ENCODE measurements around the gene SERINC2. TPM values are rescaled to one million over a fixed set of nuclear protein-coding genes. Genes with fewer than 3 reads are reported as not detected.

Gene SERINC2
- total RNA-seq, 1 experiment from 2014 or later, result 26.0 TPM

DNA sequence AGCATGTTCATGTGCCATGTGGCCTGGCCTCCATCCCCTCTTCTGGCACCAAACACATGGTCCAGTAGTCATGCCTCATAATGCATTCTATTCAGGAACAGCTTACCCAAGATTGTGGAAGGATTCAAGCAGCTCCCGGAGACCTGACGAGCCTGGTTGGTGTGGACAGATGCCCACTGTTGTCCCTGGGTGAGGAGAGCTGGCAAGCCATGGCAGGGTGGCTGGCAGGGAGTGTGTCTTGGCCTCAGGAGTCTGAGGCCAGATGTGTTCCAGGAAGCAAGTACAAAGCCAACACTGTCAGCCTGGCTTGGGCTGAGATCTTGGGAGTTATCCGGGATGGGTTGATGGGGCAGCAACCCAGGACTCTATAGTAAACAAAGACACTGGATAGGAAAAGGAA, 32.8 kb upstream of the SERINC2 start:
- peaks cover 3% of the 10 kb centered on the region for H3K27me3 Mint-ChIP-seq (ENCODE audit: low read depth)

DNA sequence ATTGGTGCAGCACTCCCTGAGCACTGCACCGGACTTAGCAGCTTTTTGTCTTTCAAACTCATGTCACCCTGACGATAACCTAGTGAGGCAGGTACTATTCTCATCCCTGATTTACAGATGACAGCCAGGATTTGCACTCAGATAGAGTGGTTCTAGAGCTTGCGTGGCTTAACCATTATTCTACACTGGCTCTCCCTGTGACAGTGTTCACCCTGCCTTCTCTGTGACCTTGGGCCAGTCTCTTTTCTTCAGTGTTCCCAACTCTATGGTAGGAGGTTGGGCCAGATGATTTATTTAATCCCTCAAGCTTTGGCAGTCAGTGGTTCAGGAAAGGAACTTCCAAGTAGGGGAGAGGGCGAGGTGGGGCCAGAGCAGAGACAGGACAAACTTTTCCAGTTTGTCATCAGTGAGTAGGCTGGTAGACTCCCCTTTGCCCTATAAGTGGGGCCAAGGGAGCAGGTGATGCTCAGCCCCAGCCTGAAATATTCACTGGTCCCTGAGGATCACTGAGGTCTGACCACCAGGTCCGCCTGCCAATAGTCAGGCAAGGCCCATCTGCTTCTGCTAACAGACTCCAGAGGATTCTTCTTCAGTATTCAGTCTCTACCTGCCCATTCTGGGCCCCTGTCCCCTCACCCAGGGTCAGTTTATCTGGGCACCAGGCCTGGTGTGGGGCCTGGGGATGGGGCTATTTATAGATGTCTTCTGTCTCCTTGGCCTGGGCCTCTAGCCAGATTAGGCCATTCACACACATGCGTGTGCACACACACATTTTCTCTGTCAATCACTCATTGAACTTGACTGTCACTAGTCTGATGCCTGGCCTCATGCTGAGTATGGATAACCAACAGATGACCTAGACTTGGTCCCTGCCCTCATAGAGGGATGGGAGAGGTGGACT, 31.4 kb upstream of the SERINC2 start:
- ATAC-seq (no peak), DNase-seq (ENCODE audit: low spot score) (no peak)
- Mint-ChIP-seq H3K4me1 (peaks cover 13% of the 10 kb centered on the region), H3K4me3 (no peak overlapping the region), H3K27me3 (ENCODE audit: low read depth) (peaks cover 3% of the 10 kb centered on the region), H3K36me3 (no peaks in the 10 kb centered on the region), H3K9me3 (no peaks in the 10 kb centered on the region), H3K27ac (no peak overlapping the region)
- ChIA-PET POLR2A (no interaction called here), CTCF (no interaction called here)
- TF ChIP-seq TEAD4 (CRISPR knock-in tag; IDR thresholded peaks at IDR 0.05) (no peak), KAT7 (CRISPR knock-in tag; IDR thresholded peaks at IDR 0.05; ENCODE audit: borderline replicate concordance) (no peak), ZBTB21 (CRISPR knock-in tag; IDR thresholded peaks at IDR 0.05; ENCODE audit: borderline replicate concordance) (no peak), NFE2L1 (CRISPR knock-in tag; IDR thresholded peaks at IDR 0.05) (no peak)
- TF ChIP-seq, protein P1, sequence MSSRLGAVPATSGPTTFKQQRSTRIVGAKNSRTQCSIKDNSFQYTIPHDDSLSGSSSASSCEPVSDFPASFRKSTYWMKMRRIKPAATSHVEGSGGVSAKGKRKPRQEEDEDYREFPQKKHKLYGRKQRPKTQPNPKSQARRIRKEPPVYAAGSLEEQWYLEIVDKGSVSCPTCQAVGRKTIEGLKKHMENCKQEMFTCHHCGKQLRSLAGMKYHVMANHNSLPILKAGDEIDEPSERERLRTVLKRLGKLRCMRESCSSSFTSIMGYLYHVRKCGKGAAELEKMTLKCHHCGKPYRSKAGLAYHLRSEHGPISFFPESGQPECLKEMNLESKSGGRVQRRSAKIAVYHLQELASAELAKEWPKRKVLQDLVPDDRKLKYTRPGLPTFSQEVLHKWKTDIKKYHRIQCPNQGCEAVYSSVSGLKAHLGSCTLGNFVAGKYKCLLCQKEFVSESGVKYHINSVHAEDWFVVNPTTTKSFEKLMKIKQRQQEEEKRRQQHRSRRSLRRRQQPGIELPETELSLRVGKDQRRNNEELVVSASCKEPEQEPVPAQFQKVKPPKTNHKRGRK (CRISPR knock-in tag; IDR thresholded peaks at IDR 0.05; ENCODE audit: borderline replicate concordance), result no peak
- TF ChIP-seq, protein P2, sequence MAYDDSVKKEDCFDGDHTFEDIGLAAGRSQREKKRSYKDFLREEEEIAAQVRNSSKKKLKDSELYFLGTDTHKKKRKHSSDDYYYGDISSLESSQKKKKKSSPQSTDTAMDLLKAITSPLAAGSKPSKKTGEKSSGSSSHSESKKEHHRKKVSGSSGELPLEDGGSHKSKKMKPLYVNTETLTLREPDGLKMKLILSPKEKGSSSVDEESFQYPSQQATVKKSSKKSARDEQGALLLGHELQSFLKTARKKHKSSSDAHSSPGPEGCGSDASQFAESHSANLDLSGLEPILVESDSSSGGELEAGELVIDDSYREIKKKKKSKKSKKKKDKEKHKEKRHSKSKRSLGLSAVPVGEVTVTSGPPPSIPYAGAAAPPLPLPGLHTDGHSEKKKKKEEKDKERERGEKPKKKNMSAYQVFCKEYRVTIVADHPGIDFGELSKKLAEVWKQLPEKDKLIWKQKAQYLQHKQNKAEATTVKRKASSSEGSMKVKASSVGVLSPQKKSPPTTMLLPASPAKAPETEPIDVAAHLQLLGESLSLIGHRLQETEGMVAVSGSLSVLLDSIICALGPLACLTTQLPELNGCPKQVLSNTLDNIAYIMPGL (CRISPR knock-in tag; IDR thresholded peaks at IDR 0.05), result no peak

More for the DNA sequence above, 32.8 kb upstream of the SERINC2 start:
- no peak for TF ChIP-seq FOXJ3 (CRISPR knock-in tag; IDR thresholded peaks at IDR 0.05; ENCODE audit: borderline replicate concordance)
- TF ChIP-seq, protein P3, sequence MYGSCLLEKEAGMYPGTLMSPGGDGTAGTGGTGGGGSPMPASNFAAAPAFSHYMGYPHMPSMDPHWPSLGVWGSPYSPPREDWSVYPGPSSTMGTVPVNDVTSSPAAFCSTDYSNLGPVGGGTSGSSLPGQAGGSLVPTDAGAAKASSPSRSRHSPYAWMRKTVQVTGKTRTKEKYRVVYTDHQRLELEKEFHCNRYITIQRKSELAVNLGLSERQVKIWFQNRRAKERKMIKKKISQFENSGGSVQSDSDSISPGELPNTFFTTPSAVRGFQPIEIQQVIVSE (CRISPR knock-in tag; IDR thresholded peaks at IDR 0.05; ENCODE audit: borderline replicate concordance), result no peak
- ChIA-PET CTCF (interaction anchor here (1.0 kb wide), 1 partner anchor 14 kb away, joined by 3 read pairs; no protein-coding TSS in a partner anchor), POLR2A (no interaction called here)
- Mint-ChIP-seq H3K4me1 (peaks cover 22% of the 10 kb centered on the region), H3K9me3 (no peaks in the 10 kb centered on the region), H3K4me3 (no peak overlapping the region), H3K27ac (no peak overlapping the region), H3K36me3 (no peaks in the 10 kb centered on the region)
- DNase-seq (ENCODE audit: low spot score) (no peak), ATAC-seq (no peak)

DNA sequence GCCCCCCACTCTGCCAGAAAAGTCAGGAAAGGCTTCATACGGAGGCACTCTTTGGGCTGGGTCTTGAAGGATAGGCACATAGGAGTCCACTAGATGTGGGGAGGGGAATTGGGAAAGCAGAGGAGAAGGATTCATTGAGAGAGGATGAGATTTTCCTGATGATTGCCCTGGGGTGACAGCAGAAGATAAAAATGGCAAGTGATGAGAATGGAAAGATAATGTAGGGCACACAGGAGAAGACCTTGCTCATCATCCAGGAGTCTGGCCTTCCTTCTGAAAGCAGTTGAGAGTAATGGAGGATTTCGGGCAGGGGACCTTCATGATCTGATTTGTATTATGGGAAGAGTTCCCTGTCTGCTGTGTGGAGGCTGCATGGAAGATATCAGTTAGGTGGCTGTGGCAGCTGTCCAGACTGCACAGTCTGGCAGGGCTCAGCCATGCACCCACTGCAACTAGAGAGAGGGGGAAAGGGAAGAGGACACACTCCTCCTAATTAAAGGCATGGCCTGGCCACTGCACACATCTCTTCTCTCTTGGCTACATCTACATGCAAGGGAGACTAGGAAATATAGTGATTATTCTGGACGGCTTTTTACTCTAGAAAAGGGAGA, 30.5 kb upstream of the SERINC2 start:
- no peak for DNase-seq (ENCODE audit: low spot score)
- no peak overlapping the region for H3K27ac Mint-ChIP-seq
- ChIA-PET POLR2A (no interaction called here), CTCF (interaction anchor here (1.4 kb wide), 1 partner anchor 39 kb away, joined by 4 read pairs; no protein-coding TSS in a partner anchor)
- no peaks in the 10 kb centered on the region for H3K36me3 Mint-ChIP-seq
- peaks cover 3% of the 10 kb centered on the region for H3K27me3 Mint-ChIP-seq (ENCODE audit: low read depth)
- no peak overlapping the region for H3K4me3 Mint-ChIP-seq
- no peak for ATAC-seq
- H3K4me1 Mint-ChIP-seq, result peaks cover 10% of the 10 kb centered on the region
- TF ChIP-seq RORB (CRISPR knock-in tag; IDR thresholded peaks at IDR 0.05), result no peak
- TF ChIP-seq, protein P4, sequence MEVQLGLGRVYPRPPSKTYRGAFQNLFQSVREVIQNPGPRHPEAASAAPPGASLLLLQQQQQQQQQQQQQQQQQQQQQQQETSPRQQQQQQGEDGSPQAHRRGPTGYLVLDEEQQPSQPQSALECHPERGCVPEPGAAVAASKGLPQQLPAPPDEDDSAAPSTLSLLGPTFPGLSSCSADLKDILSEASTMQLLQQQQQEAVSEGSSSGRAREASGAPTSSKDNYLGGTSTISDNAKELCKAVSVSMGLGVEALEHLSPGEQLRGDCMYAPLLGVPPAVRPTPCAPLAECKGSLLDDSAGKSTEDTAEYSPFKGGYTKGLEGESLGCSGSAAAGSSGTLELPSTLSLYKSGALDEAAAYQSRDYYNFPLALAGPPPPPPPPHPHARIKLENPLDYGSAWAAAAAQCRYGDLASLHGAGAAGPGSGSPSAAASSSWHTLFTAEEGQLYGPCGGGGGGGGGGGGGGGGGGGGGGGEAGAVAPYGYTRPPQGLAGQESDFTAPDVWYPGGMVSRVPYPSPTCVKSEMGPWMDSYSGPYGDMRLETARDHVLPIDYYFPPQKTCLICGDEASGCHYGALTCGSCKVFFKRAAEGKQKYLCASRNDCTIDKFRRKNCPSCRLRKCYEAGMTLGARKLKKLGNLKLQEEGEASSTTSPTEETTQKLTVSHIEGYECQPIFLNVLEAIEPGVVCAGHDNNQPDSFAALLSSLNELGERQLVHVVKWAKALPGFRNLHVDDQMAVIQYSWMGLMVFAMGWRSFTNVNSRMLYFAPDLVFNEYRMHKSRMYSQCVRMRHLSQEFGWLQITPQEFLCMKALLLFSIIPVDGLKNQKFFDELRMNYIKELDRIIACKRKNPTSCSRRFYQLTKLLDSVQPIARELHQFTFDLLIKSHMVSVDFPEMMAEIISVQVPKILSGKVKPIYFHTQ (CRISPR knock-in tag; IDR thresholded peaks at IDR 0.05), result no peak
- no peak for TF ChIP-seq ZBTB21 (CRISPR knock-in tag; IDR thresholded peaks at IDR 0.05; ENCODE audit: borderline replicate concordance)
- TF ChIP-seq ZNF317 (CRISPR knock-in tag; IDR thresholded peaks at IDR 0.05; ENCODE audit: borderline replicate concordance, low read depth), result no peak
- TF ChIP-seq ZNF416 (CRISPR knock-in tag; IDR thresholded peaks at IDR 0.05), result no peak
- TF ChIP-seq, protein P5, sequence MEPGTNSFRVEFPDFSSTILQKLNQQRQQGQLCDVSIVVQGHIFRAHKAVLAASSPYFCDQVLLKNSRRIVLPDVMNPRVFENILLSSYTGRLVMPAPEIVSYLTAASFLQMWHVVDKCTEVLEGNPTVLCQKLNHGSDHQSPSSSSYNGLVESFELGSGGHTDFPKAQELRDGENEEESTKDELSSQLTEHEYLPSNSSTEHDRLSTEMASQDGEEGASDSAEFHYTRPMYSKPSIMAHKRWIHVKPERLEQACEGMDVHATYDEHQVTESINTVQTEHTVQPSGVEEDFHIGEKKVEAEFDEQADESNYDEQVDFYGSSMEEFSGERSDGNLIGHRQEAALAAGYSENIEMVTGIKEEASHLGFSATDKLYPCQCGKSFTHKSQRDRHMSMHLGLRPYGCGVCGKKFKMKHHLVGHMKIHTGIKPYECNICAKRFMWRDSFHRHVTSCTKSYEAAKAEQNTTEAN (CRISPR knock-in tag; IDR thresholded peaks at IDR 0.05), result no peak
- TF ChIP-seq ZNF423 (CRISPR knock-in tag; IDR thresholded peaks at IDR 0.05), result no peak
- no peaks in the 10 kb centered on the region for H3K9me3 Mint-ChIP-seq
